HG02678 (cell line): ENCODE measurements around the gene CNTNAP5.

Experiments
- ATAC-seq: cut with Tn5 transposase; IDR thresholded peaks from one replicate; pipeline ENCODE4 v1.9.1; 2021; ENCODE audit warnings: mild to moderate bottlenecking, moderate library complexity; ENCODE audit not compliant: unreplicated experiment

CNTNAP5 gene

GRCh38 chr2:124664363-124664762, 639.3 kb downstream of the CNTNAP5 start:
- no peak for ATAC-seq

DNA sequence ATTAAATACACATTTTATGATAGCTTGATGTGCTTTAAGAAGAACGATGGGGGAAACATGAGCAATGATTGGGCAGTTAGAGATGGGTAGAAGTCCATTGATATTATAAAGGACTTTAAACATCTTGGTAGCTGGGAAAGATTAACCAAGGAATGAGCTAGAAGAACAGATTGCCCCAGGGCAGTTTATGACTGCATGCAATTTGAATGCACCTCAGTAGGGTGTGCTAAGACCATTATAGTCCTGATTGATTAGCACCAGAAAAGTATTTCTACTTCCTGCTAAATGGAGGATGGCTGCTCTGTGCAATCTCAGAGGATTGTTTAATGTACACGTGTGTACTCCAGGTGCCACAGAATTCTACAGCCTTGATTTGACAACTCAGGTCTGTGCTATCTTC, 641.9 kb downstream of the CNTNAP5 start:
- ATAC-seq, result no peak

DNA sequence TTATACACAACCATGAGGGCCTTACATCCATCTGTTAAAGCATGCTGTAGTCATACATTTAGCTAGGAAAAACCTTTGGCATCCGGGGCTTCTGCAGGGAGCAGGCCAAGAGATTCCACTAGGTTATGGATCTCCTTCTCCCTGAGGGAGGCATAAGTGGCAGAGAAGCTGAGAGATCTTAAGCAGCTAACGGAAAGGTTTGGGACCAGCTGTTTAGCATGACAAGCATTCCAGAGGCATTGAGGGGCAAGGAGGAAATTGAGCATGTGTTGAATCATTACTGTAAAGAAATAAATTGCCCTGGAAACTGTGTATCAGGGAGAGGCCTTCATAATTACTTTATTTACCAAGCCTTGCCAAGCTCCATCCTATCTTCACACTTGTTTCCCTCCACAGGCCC, 643.1 kb downstream of the CNTNAP5 start:
- ATAC-seq, result no peak

DNA sequence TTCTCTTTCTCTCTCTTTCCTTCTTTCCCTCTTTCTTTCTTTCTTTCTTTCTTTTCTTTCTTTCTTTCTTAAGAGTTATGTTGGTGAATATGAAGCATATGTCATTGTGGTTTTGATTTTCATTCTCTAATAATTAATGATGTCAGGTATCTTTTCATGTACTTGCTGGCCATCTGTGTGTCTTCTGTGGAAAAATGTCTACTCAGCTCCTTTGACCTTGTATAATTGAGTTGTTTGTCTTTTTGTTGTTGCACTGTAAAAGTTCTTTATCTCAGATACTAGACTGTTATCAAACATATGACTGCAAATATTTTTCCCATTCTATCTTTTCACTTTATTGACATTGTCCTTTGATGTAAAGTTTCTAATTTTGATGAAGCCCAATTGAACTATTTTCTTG, 645.1 kb downstream of the CNTNAP5 start:
- no peak for ATAC-seq

DNA sequence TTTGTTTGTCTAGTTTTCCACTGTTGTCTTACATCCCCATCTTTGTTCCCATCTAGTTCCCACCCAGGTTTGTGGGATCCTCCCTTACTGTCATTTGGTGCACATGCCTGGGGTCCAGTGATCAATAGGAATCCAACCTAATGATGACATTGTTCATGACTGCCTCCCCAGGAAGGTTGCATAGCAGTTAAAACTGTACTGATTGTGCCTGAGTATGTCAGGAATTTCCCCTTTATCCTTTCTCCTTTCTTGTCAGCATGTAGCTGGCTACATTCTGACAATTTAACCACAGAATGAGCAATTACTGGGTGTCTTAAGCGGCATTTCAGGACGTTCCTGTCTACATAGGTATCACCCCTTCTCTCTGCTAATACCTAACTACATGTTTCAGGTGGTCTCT, 653.0 kb downstream of the CNTNAP5 start:
- no peak for ATAC-seq

DNA sequence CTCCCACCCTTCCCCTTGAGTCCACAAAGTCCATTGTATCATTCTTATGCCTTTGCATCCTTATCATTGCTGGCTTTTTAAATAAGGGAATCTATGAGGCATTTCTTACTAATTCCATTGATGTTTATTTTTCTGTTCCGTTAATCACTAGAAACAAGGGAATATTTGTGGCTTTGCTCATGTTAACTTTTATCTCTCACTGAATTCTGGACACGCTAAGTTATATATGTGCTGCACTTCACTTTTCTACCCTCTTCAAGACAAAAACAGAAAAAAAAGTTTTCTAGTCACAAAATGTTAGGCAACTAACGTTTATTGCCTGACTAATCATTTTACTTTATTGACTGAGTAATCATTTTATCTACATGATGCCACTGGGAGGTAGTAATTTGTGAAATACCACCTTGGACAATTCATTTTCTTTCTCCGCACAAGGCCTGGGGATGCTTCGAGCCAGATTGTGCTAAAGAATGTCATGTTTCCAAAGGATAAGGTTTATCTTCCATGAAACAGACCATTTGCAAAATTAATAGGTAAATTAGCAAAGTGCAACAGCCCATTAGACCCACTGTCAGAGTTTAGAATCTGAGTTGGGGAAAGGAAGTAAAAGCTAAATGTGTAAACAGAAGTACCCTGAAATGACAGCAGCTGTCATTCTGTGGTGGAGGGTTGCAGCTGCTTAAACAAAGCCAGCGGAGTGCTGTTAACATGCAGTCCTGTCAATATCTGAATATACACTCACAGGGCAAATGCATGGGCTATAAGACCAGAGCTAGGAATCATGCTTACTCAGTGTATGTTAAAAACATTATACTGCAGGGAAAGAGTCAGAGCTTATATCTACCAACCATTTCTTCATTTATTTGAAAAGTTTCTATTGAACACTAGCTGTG, 658.7 kb downstream of the CNTNAP5 start:
- no peak for ATAC-seq

GRCh38 chr2:124689348-124689747, 664.3 kb downstream of the CNTNAP5 start:
- ATAC-seq, result no peak

DNA sequence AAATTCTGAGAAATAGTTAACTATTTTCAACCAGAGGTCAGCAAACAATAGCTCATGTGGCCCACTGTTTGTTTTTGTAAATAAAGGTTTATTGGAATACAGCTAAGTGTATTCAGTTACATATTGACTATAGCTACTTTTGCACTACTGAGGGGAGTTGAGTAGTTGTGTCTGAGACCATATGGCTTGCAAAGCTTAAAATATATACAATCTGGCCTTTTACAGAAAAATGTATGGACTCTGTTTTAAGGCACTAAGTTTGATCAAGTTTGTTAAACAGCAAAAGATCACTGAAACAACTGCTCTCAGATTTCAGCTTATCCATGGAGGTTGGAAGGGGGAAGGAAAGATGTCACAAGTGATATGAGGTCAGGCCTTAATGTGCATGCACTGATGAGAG, 667.1 kb downstream of the CNTNAP5 start:
- no peak for ATAC-seq

GRCh38 chr2:124692707-124693106, 667.6 kb downstream of the CNTNAP5 start:
- no peak for ATAC-seq

DNA sequence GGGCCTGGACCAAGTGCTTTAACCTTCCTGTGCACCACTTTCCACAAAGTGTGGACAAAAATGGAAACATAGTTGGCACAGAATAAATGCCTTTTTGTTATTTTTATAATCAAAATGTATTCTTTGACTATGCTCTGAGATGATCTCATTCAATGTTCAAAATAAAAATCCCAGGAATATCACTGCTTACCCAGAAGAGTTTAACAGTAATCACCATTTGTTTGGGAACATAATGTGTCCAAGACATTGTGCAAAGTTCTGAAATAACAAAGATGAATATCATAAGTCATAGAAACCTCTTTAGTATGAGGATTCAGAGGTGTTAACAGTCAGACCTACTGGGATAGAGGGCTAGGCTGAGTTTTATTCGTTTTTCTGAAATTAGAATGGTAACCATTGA, 668.1 kb downstream of the CNTNAP5 start:
- ATAC-seq, result no peak

- ATAC-seq, result no peak
Measured at GRCh38 chr2:124698979-124699565, 674.0 kb downstream of the CNTNAP5 start.

- no peak for ATAC-seq
Measured at GRCh38 chr2:124702777-124703176, 677.7 kb downstream of the CNTNAP5 start.

DNA sequence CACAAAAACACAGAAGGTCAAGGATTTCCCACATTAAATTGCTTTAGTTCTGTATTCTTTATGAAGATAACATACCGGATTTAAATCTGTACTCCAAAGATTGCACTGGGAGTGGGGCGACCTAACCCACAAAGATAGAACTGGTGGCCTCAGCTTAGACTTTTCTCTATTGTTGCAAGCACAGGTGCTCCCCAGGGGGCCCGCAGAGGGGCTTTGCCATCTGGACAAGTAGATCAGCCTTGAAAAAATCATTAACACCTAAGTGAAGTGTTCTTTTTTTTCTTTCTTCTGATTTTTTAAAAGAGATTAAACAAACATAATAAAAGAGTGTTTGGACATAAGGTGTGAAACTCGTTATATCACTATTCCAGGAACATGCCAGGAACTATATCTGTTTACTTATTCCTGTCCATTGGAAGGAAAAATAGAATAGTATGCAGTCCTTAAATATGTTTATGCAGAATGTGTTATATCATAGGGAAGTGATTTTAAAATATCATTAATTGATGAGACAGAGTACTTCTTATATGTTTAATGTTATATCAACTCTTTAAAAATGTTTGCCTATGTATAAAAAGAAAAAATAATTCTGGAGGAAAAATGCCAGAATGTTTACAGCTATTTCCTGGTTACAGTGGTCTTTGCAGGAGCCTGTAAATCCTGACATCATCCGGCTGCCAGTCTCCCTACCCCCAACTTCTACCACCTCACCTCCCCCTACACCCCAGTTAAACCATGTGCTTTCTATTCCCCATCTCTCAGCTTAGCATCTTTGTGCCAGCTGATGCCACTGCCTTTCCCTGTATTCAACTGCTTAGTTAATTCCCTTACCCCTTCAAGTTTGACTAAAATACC, 679.2 kb downstream of the CNTNAP5 start:
- ATAC-seq, result no peak

GRCh38 chr2:124708661-124709060, 683.6 kb downstream of the CNTNAP5 start:
- no peak for ATAC-seq

GRCh38 chr2:124713969-124714368, 688.9 kb downstream of the CNTNAP5 start:
- no peak for ATAC-seq

DNA sequence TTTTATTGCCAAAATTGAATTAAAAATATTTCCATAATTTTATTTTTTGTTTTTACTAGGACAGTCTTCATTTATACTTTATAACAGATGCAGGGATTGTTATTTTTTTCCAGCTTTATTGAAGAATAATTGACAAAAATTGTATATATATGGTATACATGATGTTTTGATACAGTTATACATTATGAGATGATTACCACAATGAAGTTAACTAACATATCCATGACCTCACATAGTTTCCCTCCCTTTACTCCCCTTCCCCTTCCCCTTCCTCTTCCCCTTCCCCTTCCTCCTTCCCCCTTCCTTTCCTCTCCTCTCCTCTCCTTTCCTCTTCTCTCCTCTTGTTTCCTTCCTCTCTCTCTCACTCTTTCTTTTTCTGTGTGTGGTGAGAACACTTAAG, 700.1 kb downstream of the CNTNAP5 start:
- no peak for ATAC-seq

DNA sequence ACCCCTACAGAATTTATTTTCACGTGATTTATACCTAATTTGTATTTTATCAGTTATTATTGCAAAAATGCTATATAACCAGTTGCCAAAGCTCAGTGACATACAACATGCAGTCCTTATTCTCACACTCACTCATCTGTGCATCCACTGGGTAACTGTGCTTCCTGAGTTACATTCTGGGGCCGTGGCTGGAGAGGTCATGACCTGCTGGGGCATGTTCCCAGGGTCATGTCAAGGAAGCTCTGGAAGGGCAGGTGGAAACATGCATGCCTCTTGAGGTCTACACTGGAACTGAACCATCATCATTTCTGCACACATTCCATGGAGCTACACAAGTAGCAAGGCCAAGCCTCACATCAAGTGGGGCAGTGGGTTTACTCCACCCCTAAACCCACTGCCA, 715.5 kb downstream of the CNTNAP5 start:
- no peak for ATAC-seq

DNA sequence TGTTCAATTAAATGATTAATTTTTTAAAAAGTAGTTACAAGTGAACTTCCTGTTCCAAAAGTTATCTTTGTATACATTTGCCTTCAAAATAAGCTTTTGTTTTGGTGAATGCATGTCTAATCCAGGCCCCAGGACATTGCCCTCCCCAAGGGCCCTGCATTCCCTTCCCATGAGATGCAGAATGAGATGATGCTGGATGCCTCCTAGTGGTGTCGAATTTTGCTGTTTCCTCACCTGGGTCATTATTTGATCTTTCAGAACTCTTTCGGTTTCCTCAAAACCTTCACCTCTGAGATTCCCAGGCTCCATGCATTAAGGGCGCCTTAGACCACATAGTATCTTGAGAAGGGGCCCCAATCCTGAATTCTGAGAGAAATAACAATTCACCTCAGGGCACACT, 728.8 kb downstream of the CNTNAP5 start:
- ATAC-seq, result no peak

GRCh38 chr2:124755386-124755785, 730.3 kb downstream of the CNTNAP5 start:
- ATAC-seq, result no peak

DNA sequence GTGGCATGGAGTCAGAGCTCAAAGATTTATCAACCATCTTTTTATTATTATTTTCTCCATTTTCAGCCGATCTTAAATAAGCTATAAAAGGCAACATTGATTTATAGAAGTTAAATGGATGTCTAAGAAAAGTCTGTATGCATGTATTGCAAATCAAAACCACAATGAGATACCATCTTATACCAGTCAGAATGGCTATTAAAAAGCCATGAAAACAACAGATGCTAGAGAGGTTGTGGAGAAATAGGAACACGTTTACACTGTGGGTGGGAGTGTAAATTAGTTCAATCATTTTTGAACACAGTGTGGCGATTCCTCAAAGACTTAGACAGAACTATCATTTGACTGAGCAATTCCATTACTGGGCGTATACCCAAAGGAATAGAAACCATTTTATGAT, 731.0 kb downstream of the CNTNAP5 start:
- no peak for ATAC-seq

DNA sequence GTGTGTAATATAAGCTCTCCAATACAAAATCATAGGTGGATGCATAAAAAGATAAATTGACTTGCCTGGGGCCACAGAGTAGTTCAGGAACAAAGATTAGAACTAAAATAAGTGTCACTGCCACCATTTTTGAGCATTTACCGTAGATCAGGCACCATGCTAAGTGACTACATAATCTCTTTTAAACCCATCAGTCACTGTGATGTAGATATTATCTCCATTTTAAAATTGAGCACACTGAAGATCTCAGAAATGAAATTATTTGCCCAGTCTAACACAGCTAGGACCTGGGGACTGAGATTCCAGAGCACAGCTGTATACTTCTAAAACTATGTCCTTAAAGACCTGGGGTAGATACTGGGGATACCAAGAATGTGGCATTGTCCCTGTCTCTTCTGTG, 737.3 kb downstream of the CNTNAP5 start:
- no peak for ATAC-seq

- no peak for ATAC-seq
Measured at GRCh38 chr2:124763611-124764010, 738.5 kb downstream of the CNTNAP5 start.
